HG02943 (cell line): ENCODE results near the gene MNAT1.

Experiments used
- ATAC-seq: cut with Tn5 transposase; IDR thresholded peaks from one replicate; pipeline ENCODE4 v1.9.1; 2021; ENCODE audit warnings: mild to moderate bottlenecking, low read depth, moderate library complexity; ENCODE audit not compliant: unreplicated experiment

MNAT1 gene

DNA sequence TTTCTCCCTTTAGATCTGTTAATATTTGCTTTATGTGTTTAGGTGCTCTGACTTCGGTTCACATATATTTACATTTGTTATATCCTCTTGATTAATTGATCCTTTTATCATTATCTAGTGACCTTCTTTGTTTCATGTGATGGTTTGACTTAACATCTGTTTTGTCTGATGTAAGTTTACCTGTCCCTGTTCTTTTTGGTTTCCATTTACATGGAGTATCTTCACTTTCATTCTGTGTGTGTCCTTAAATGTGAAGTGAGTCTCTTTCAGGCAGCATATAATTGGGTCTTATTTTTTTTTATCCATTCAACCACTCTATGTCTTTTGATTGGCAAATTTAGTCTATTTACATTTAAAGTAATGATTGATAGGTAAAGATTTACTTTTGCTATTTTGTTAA is 222.1 kb downstream of the MNAT1 start:
- no peak for ATAC-seq

DNA sequence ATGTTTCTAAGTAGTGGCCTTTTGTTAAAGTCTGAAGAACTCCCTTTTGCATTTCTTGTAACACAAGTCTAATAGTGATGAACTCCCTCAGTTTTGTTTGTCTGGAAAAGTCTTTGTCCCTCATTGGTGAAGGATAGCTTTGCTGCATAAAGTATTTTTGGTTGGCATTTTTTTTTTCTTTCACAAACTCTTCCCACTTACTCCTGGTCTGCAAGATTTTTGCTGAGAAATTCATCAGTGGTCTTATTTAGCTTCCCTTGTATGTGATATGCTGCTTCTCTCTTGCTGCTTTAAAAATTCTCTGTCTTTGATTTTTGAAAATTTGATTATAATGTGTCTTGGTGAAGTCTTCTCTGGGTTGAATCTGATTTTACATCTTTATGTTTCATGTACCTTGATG is 223.6 kb downstream of the MNAT1 start:
- no peak for ATAC-seq

DNA sequence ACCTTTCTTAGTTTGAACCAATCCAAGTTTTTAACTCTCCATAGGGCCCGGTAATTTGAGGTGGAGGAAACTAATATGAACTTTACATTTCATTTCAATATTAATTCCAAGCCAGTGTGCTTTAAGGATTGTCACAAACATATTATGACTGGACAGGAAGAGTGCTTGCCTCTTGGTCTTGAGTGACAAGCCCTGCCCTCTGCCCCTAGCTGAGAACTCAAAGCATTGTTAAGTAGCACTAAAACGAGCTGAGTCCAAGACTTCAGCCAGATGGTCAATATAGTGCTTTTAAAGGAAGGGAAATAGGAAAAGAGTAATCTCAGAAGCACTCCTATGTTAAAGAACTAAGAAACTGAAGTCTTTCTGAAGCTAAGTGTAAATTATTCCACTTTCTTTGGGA is 229.2 kb downstream of the MNAT1 start:
- no peak for ATAC-seq

GRCh38 chr14:60964904-60965303 is 230.3 kb downstream of the MNAT1 start:
- ATAC-seq, result no peak

DNA sequence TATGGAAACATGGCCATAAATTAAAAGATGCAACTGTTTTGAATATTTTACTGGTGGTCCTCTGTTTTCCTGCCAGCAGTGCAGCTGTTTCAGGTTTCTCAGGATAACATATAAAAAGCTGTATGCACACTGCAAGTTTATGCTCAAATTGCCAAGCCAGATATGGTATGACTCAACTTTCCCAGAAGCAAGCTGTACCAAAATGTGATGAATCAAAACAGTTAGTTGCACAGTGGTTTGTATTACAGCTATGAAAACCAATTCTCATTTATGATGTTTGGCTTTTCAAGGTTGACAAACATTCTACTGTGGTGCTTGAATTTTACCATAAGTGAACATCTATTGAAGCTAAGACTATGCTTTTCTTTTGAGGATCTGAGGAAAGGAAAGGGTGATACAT is 230.8 kb downstream of the MNAT1 start:
- no peak for ATAC-seq

DNA sequence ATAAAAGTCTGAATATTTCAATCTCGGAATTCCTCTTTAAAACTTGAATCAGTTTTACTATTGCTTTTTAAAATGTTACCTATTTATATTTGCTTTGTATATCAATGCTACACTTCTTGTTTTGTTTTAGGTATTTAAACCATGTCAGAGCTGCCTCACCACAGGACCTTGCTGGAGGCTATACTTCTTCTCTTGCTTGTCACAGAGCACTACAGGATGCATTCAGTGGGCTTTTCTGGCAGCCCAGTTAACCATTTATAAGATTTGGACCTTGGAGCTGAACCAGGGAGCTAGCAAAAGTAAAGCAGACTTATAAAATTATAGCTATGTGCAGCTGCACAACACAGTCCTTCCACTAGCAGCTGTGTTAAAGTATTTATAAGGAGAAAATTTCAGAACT is 233.5 kb downstream of the MNAT1 start:
- ATAC-seq, result no peak

- no peak for ATAC-seq
These were observed 234.1 kb downstream of the MNAT1 start for GRCh38 chr14:60968671-60969070.

DNA sequence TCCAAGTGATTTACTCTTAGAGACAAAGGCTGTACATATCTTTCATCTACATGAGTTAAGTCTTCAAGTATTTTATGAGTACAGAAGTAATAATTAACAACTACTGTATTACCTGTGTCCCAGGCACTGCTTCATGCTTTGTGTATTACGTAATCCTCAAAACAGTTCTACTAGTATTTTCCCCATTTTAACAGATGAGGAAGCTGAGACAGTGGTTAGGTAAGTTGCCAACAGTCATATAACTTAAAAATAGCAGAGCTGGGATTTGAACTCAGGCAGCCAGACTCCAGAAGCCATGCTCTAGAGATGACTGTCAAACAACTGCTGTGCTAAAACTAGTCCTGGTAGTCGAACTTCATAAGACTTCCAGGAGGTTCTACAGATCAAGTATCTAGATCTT is 235.6 kb downstream of the MNAT1 start:
- no peak for ATAC-seq

DNA sequence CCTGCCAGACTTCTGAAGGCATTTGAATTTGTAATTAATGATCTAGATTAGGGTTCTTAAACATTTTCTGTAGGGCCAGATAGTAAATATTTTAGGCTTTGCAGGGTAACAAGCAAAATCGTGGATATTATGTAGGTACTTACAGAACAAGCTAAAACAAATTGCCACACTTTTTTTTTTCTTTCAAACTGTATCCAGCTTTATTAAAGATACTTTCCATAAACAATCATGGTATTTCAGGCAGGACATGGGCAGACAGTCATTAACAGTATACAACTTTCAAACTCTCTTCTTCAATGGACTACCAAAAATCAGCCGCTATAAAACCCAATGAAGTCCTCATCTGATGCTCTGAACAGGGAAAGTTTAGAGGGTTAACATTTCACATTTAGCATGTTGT is 236.7 kb downstream of the MNAT1 start:
- ATAC-seq, result no peak

- ATAC-seq, result no peak
These were observed 237.7 kb downstream of the MNAT1 start for GRCh38 chr14:60972295-60972694.

- no peak for ATAC-seq
These were observed 238.5 kb downstream of the MNAT1 start for GRCh38 chr14:60973070-60973469.

- ATAC-seq, result no peak
These were observed 239.6 kb downstream of the MNAT1 start for GRCh38 chr14:60974090-60974651.

- ATAC-seq, result no peak
These were observed 241.0 kb downstream of the MNAT1 start for GRCh38 chr14:60975551-60975950.

- no peak for ATAC-seq
These were observed 243.3 kb downstream of the MNAT1 start for GRCh38 chr14:60977847-60978246.

- peak; percentile 90 for ATAC-seq
These were observed 246.5 kb downstream of the MNAT1 start, which contains the start of the genes SLC38A6 and TRMT5 for GRCh38 chr14:60980811-60981632. SLC38A6 (plus strand) TSS chr14:60981245; CDS start chr14:60981278, 33 bp downstream. TRMT5 (minus strand) TSS chr14:60981079; CDS start chr14:60980973, 106 bp downstream.

DNA sequence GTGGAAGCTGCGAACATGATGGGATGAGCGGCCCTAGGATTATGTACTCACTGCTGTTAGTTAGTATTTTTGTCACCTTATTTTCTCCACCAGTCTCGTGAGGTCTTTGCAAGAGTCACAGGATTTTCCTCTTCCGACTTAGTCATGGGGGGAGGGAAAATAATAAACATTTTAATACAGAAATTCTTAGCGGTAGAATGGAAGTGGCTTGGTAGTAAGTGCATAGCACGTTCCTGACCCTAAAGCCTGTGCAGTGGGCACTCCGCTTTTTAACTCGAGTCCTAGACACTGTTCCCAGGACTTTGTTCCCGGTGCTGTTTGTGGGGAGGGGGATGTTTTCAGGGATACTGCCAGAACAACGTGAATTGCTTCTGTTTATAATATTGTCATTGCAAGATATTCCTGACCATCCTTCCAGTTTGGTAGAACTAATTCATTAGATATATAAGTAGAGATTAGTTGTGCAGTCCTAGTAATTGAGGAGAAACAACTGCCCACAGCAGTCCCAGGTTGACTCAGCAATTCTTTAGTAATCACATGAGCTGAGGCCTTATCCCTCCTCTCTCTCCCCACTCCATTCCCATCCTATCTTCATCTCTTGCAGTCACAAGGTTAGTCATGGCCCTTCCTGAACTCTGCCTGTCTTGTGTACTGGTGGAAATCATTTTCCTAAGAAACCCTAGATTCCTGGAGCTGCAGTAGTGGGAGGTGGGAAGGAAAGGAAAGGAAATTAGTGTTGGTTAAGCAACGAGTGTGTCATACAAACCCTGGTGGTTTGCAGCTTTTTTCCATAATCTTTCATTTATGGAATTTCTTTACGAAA is 247.3 kb downstream of the MNAT1 start:
- ATAC-seq, result no peak

GRCh38 chr14:60984196-60984595 is 249.6 kb downstream of the MNAT1 start:
- ATAC-seq, result no peak

GRCh38 chr14:60986500-60986899 is 251.9 kb downstream of the MNAT1 start:
- no peak for ATAC-seq

GRCh38 chr14:60989599-60989998 is 255.0 kb downstream of the MNAT1 start:
- no peak for ATAC-seq

DNA sequence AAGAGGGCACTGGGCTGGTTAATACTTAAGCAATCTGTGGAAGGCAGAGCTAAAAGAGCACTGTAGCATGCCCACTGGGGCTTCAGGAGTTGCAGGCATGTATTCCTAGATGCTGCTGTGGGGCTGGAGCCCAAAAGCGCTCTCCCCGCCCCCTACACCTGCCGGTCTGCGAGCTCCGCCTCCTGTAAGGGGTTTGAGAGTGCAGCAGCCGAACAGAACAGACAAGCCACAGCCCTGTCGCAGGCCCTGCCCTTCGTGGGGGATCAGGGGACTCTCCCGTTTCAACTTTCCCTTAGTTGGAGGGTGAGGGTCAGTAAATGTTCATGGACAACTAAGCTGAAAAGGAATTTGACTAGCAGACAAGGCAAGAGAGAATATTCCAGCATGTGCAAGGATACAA is 264.1 kb downstream of the MNAT1 start:
- ATAC-seq, result no peak

GRCh38 chr14:60999536-60999935 is 265.0 kb downstream of the MNAT1 start:
- ATAC-seq, result no peak
